KBM-7 (cell line): ENCODE results near the gene CYP3A7.
"Not testable (repeated sequence)": the region's sequence is repeated elsewhere in the genome, so short reads cannot be mapped to it uniquely, and the experiment has no call there.

Experiments used
- DNase-seq: peaks from one replicate; pipeline ENCODE4 v3.0.0-alpha.2; 2015
- in situ Hi-C: fragments of 300-500 bp; cut with MboI; formaldehyde crosslinking; loops from 2 replicates; pipeline ENCODE4 v1.14.3; 2020; ENCODE audit warnings: low sequenced_read_pairs, low pct_unique_long_range_greater_than_20kb, mixed read lengths

CYP3A7 gene

GRCh38 chr7:99734987-99735386 is at the start of gene CYP3A7:
TSS of gene CYP3A7 (minus strand) at chr7:99735196. CDS start at chr7:99735093, 103 bp downstream.
- no peak for DNase-seq
- in situ Hi-C loops = no loop called here

GRCh38 chr7:99784007-99784406 is 49.0 kb upstream of the CYP3A7 start, which contains the start of gene CYP3A4:
TSS of gene CYP3A4 (minus strand) at chr7:99784184. CDS start at chr7:99784081, 103 bp downstream.
- no peak for DNase-seq
- in situ Hi-C loops = no loop called here

DNA sequence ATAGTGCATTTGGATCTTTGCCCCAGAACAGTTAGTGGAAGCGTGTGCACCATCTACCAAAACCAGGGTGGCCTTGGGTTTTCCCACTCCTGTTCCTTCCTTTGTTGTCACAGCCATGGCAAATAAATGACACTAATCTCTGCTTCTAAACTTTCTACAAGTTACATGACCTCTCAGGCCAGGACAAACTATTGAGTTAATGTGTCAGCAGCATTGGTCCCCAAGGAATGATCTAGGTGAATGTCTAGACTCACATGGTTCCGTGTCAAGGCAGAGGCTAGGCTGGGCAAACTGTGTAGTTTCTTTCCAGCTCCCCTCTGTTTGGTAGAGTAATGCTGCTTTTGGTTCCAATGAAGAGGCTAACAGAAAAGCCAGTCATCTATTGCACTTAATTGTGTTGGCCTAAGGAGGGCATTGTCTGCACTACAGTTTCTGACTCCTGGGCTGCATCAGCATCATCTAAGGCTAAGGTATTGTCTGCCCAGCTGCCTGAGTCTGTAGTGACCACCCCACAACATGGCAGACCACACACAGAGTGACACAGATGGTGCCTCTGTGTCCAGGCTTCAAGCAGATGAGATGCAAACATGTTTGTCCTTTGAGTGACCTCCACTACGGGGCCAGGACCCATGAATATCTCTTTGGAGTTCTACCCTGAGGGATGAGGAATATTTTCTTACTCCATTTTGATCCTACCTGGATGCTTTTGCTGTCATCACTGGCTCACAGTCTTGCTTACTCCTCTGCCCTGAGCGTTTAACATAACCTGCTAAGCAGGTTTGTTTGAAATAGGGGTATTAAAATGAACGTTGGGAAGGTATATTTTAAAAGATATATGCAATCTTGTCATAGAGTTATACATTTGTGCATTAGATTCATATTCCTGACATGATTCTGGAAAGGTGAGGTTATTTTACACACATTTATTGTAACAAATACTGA is 47.3 kb upstream of the CYP3A7 start:
- no peak for DNase-seq
- in situ Hi-C loops = no loop called here

DNA sequence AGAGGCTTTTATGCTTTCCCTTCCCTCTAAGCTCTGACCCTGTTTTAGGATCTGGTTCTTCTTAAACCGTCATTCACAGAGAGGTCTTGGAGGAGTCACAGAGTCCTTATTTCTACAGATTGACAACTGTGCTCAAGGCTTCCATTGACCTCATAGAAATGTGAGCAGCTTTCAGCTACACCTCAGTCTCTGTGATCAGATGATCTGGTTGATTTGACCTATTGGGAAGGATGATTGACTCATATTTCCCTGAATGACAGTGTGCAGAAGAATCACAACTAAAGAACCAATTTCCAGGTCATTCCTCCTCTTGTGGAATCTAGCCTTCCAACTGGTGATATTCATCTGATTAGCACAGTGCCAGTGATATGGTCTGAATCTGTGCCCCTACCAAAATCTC is 45.6 kb upstream of the CYP3A7 start:
- no peak for DNase-seq
- in situ Hi-C loops = no loop called here

DNA sequence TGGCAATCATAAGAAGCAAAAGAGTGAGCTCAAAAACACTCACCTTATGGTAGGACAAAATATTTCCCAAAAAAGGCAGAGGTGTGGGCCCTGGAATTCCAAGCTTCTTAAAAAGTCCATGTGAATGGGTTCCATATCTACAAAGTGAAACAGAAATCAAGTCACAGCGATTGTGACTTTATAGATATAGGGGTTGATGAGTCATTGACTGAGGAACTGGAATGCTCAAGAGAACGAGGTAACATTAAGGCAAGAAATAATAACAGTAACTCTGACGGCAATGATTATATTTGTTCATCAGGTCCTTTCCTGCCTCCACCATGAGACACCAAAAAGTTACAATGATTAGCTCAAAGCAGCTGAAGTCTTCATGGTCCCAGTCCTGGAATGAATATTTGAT is 45.0 kb upstream of the CYP3A7 start:
- in situ Hi-C loops = no loop called here
- no peak for DNase-seq

DNA sequence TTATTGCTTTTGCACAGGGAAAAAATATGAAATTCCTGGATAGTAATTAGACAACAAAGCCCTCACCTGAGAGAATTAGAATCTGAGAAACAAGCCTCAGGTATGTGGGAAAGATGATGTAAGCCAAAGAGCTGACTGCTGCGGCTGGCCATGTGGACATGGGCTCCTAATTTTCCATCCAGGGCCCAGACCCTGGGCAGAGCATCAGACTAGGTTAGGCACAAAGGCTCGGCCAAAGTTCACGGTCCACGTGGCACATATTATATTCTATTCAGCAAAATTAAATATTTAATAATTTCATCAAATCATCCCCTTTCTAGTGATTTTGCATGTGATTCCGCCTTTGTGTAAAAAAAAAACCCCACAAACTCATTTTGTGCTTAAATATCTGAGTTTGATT is 43.9 kb upstream of the CYP3A7 start:
- in situ Hi-C loops = no loop called here

DNA sequence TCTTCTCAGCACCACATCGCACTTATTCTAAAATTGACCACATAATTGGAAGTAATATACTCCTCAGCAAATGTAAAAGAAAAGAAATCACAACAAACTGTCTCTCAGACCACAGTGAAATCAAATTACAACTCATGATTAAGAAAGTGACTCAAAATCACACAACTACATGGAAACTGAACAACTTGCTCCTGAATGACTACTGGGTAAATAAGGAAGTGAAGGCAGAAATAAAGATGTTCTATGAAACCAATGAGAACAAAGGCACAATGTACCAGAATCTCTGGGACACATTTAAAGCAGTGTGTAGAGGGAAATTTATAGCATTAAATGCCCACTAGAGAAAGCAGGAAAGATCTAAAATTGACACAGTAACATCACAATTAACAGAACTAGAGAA is 38.4 kb upstream of the CYP3A7 start:
- in situ Hi-C loops, DNase-seq: not testable (repeated sequence)

More for the DNA sequence above, 43.9 kb upstream of the CYP3A7 start:
- no peak for DNase-seq

DNA sequence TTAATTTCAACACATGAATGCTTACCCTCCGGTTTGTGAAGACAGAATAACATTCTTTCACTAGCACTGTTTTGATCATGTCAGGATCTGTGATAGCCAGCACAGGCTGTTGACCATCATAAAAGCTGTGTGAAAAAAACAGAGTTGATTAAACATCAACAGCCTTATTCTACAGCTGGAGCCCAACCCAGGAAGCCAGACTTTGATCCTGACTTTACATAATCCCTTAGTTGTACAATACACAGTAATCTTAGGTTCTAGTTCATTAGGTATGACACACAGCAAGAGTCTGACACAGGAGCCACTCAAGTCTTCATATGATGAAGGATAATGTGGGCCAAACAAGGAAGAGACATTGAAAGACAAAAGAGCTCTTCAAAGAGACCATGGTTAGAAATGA is 37.6 kb upstream of the CYP3A7 start:
- DNase-seq = no peak
- in situ Hi-C loops = no loop called here

DNA sequence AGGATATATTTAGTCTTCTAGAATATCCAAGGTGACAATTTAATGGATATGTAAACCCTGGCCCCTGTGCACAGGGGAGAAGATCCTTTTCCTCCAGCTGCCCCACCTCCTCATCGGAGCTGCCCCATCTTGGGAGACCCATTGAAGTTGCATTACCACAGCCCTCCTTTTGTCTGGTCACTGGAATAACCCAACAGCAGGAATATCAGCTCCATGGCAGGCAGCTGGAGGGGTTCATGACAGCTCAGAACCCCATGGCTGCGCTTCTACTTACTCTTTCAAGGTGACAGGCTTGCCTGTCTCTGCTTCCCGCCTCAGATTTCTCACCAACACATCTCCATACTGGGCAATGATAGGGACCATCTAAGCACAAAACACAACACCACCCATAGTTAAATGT is 34.5 kb upstream of the CYP3A7 start:
- in situ Hi-C loops, DNase-seq: not testable (repeated sequence)

DNA sequence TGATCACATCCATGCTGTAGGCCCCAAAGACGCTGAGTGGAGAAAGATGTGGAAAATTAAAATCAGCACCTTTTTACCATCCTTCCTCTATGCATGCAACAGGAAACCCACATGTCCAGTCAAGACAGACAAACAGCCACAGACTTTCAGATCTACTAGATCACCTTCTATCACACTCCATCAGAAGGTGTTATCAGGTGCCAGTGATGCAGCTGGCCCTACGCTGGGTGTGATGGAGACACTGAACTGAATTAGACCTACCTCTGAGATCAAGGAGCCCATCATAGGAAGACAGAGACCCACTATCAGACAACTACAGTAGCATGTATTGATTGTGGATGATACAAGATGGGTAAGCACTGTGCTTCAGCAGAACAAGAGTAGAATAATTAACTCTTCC is 33.5 kb upstream of the CYP3A7 start:
- DNase-seq = no peak
- in situ Hi-C loops = no loop called here

- in situ Hi-C loops = no loop called here
- no peak for DNase-seq
Observed at GRCh38 chr7:99767662-99768061, 32.7 kb upstream of the CYP3A7 start.

GRCh38 chr7:99766484-99767099 is 31.6 kb upstream of the CYP3A7 start:
- in situ Hi-C loops = no loop called here
- DNase-seq = no peak

DNA sequence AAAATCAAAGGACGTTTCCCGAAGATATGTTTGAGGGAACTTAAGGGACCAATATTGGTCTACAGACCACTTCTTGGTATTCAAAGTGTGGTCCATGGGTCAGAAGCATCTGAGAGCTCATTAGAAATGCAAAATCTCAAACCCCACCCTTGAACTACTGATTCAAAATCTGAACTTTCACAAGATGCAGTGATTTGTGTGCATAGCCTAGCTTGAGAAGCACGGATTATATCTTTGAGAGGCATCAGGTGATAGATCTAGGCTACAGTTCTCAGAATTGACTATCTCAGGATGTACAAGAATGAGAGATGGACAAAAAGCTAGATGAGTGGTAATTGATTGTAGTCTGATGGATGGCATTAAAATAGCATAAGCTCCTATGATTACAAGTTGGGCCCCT is 29.5 kb upstream of the CYP3A7 start:
- in situ Hi-C loops = no loop called here

DNA sequence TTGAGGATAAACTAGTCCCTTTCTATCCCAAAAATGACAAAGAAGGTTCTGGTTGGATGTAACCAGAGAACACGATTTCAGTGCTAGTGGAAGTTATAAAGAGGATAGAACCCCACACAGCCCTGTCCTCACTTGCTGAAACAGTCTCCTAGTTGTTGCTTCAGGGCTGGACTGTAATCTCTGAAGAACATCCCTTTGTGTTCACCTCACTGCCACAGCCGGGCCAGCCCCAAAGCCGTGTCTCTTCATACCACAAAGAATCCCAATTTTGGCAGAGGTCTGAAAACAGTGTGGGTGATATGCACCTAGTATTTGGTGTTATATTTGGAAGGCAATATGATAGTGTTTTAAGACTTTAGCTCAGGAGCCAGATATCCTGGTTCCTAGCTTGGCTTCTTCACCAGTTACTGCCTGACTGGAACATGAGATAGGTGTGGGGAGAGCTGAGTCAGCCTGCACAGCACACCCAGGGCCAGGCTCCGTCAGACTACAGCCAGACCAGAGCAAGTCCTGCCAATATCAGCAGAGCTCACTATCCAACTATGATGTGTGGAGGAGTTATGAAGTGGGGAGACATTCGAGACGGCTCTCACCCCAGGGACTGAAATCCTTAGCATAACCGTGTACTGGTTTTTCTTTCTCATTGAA is 27.8 kb upstream of the CYP3A7 start:
- DNase-seq = no peak
- in situ Hi-C loops = no loop called here

More for the DNA sequence above, 29.5 kb upstream of the CYP3A7 start:
- DNase-seq = no peak

- DNase-seq = no peak
- in situ Hi-C loops = no loop called here
Observed at GRCh38 chr7:99755085-99755484, 20.1 kb upstream of the CYP3A7 start.

DNA sequence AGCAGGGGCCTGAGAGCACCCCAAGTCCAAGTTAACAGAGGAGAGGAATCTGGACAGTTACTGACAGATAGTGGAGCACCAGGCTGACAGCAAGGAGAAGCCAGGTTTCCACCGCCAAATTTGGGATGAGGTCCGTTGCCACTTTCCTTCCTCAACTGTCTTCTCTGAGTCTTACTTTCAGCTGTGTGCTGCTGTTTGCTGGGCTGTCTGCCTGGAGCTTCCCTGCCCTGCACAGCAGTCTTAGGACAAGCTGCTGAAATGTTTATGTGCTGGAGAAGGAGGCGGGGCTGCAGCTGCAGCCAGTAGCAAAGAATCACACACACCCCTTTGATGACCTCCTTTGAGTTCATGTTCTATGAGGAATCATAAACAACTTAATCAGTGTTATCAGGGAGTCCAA is 17.4 kb upstream of the CYP3A7 start:
- in situ Hi-C loops = no loop called here
- DNase-seq = no peak

GRCh38 chr7:99751322-99752052 is 16.5 kb upstream of the CYP3A7 start:
- DNase-seq, in situ Hi-C loops: not testable (repeated sequence)

DNA sequence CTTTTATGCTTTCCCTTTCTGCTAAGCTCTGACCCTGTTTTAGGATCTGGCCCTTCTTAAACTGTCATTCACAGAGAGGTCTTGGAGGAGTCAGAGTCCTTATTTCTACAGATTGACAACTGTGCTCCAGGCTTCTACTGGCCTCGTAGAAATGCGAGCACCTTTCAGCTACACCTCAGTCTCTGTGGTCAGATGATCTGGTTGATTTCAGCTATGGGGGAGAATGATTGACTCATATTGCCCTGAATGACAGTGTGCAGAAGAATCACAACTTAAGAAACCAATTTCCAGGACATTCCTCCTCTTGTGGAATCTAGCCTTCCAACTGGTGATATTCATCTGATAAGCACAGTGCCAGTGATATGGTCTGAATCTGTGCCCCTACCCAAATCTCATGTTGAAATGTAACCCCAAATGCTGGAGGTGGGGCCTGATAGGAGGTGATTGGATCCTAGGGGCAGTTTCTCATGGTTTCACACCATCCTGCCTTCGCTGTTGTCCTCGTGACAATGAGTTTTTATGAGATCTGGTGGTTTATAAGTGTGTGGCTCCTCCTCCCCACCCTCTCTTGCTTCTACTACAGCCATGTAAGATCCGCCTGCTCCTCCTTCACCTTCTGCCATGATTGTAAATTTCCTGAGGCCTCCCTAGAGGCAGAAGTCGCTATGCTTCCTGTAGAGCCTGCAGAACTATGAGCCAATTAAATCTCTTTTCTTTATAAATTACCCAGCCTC is 14.0 kb upstream of the CYP3A7 start:
- DNase-seq = no peak
- in situ Hi-C loops = no loop called here

GRCh38 chr7:99746915-99747314 is 11.9 kb upstream of the CYP3A7 start:
- DNase-seq, in situ Hi-C loops: not testable (repeated sequence)
